HepG2 (cell line): ENCODE results near the gene PMEPA1. TPM values are rescaled to one million over a fixed set of nuclear protein-coding genes. Genes with fewer than 3 reads are reported as not detected.

ENCODE experiments used
- HDAC6 ChIP-seq: fragments of 200-600 bp; sonication (generic); IDR thresholded peaks from 2 replicates; pipeline ENCODE4 v1.7.0; 2017; ENCODE audit warnings: mild to moderate bottlenecking, antibody characterized with exemption, low read length, low read depth
- MAF1 ChIP-seq: sonication (generic); formaldehyde crosslinking; IDR thresholded peaks from 2 replicates; pipeline ENCODE4 v1.5.0; 2020; ENCODE audit warnings: missing genetic modification reagents, borderline replicate concordance
- MAFK ChIP-seq, 2 experiments: IDR thresholded peaks in 1 of 2; conservative IDR thresholded peaks in 1 of 2; 2 replicates each; pipeline ENCODE4 v1.6.1; 2011; ENCODE audit warnings: improper control_type of control experiment in 2 of 2, low read length in 2 of 2
- PCBP1 ChIP-seq: fragments of 200-400 bp; formaldehyde crosslinking; IDR thresholded peaks from 2 replicates; pipeline ENCODE4 v1.6.1; 2017; ENCODE audit warnings: mild to moderate bottlenecking, low read depth, low read length, borderline replicate concordance
- SUZ12 ChIP-seq: fragments of 150-350 bp; IDR thresholded peaks from 2 replicates; pipeline ENCODE4 v1.6.1; 2014; ENCODE audit warnings: low read depth, low read length
- TP53 ChIP-seq: sonication (generic); formaldehyde crosslinking; conservative IDR thresholded peaks from 2 replicates; pipeline ENCODE4 v1.4.0; 2020; ENCODE audit warnings: missing genetic modification reagents
- ZNF317 ChIP-seq: sonication (generic); formaldehyde crosslinking; IDR thresholded peaks from 2 replicates; pipeline ENCODE4 v1.5.0; 2020; ENCODE audit warnings: mild to moderate bottlenecking, missing genetic modification reagents
- ZNF441 ChIP-seq: sonication (generic); formaldehyde crosslinking; IDR thresholded peaks from 2 replicates; pipeline ENCODE4 v1.7.0; 2021; ENCODE audit warnings: missing genetic modification reagents, borderline replicate concordance
- ZNF644 ChIP-seq: IDR thresholded peaks from 2 replicates; pipeline ENCODE4 v1.6.1; 2016; ENCODE audit warnings: low read depth
- ZNF777 ChIP-seq: sonication (generic); formaldehyde crosslinking; IDR thresholded peaks from 2 replicates; pipeline ENCODE4 v1.4.0; 2020; ENCODE audit warnings: missing genetic modification reagents
- ZNF788 ChIP-seq: sonication (generic); formaldehyde crosslinking; IDR thresholded peaks from 2 replicates; pipeline ENCODE4 v1.5.0; 2020; ENCODE audit warnings: mild to moderate bottlenecking, missing genetic modification reagents, borderline replicate concordance
- ZNF878 ChIP-seq: sonication (generic); formaldehyde crosslinking; IDR thresholded peaks from 2 replicates; pipeline ENCODE4 v1.8.1; 2023; ENCODE audit warnings: mild to moderate bottlenecking, missing genetic modification reagents, moderate library complexity
- polyA plus RNA-seq, 8 experiments: library from polyadenylated mRNA; depleted of rRNA in 3 of 8; stranded (reverse) in 7 of 8; unstranded in 1 of 8; fragments of >200 nt; fragmentation: Illumina TruSeq in 4 of 8; extraction: Trizol in 4 of 8; gene quantifications; 2 replicates each; pipeline versions ENCODE4 v1.2.1 to v1.2.3, GENCODE V29; 2011 to 2016; ENCODE audit warnings: low read depth in 4 of 8, missing spikeins in 1 of 8, mixed read lengths in 1 of 8; ENCODE audit not compliant: insufficient read depth in 1 of 8
- total RNA-seq, 5 experiments: library from RNA; depleted of rRNA; stranded (reverse); fragments of >200 nt; fragmentation: Illumina TruSeq; extraction: Trizol; gene quantifications; 2 replicates each; pipeline ENCODE4 v1.2.3, GENCODE V29; 2016; ENCODE audit warnings: low read depth in 1 of 5
- TF ChIP-seq, protein P1 (sequence below): IDR thresholded peaks from 2 replicates; pipeline ENCODE4 v1.6.1; 2012; ENCODE audit warnings: low read depth, low read length, improper control_type of control experiment
- TF ChIP-seq, protein P2 (sequence below): sonication (generic); formaldehyde crosslinking; IDR thresholded peaks from 2 replicates; pipeline ENCODE4 v1.8.0; 2022; ENCODE audit warnings: mild to moderate bottlenecking, missing genetic modification reagents, borderline replicate concordance

The PMEPA1 gene
- total and polyA plus RNA-seq, 2 of the 13 experiments (the other 11 are each of a cell fraction or from before 2014, with no cell fraction given): not detected

DNA sequence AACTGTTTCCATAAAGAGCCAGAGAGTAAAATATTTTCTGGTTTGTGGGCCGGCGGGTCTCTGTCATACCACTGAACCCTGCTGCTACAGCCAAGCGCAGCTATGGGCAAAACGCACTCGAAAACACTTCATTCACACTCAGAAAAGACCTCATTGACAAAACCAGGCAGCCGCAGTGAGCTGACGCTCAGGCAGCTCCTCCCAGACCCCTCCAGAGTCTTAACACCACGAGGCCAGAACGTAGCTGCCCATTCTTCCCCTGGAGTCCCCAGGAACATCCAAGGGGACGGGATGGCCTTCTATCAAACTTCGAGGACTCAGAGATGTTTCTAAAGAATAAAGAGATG lies 54.0 kb downstream of the PMEPA1 start (continued):
- TF ChIP-seq, protein P1, sequence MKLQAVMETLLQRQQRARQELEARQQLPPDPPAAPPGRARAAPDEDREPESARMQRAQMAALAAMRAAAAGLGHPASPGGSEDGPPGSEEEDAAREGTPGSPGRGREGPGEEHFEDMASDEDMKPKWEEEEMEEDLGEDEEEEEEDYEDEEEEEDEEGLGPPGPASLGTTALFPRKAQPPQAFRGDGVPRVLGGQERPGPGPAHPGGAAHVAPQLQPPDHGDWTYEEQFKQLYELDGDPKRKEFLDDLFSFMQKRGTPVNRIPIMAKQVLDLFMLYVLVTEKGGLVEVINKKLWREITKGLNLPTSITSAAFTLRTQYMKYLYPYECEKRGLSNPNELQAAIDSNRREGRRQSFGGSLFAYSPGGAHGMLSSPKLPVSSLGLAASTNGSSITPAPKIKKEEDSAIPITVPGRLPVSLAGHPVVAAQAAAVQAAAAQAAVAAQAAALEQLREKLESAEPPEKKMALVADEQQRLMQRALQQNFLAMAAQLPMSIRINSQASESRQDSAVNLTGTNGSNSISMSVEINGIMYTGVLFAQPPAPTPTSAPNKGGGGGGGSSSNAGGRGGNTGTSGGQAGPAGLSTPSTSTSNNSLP: no peak
- TF ChIP-seq ZNF441 (CRISPR knock-in tag) (no peak), ZNF878 (CRISPR knock-in tag) (no peak), TP53 (no peak), HDAC6 (no peak), PCBP1 (no peak), ZNF788 (CRISPR knock-in tag) (no peak), MAF1 (CRISPR knock-in tag) (no peak), ZNF317 (CRISPR knock-in tag) (no peak), MAFK (conservative IDR thresholded peaks at IDR 0.05 in 1 of 2, IDR thresholded peaks at IDR 0.05 in 1 of 2; ENCODE audit: low read length in 2 of 2) (no peak), ZNF777 (CRISPR knock-in tag) (no peak), SUZ12 (no peak), ZNF644 (CRISPR knock-in tag) (no peak)
- TF ChIP-seq, protein P2, sequence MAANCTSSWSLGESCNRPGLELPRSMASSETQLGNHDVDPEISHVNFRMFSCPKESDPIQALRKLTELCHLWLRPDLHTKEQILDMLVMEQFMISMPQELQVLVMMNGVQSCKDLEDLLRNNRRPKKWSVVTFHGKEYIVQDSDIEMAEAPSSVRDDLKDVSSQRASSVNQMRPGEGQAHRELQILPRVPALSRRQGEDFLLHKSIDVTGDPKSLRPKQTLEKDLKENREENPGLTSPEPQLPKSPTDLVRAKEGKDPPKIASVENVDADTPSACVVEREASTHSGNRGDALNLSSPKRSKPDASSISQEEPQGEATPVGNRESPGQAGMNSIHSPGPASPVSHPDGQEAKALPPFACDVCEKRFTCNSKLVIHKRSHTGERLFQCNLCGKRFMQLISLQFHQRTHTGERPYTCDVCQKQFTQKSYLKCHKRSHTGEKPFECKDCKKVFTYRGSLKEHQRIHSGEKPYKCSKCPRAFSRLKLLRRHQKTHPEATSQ (CRISPR knock-in tag): no peak
- TF ChIP-seq, all 625 proteins: peak for 0
